Testis (tissue), 3 donors: Measurements from ENCODE around the gene TEAD1. TPM values are rescaled to one million over a fixed set of nuclear protein-coding genes. Genes with fewer than 3 reads are reported as not detected.

ENCODE experiments used
- DNase-seq: peaks from one replicate; pipeline ENCODE4 v3.0.0-alpha.2; 2019
- H3K27ac ChIP-seq, 2 donors: fragments of 200-600 bp; sonication (generic); one replicate each; pipeline ENCODE4 v1.5.1; 2019
- H3K27me3 ChIP-seq: fragments of 200-600 bp; sonication (generic); one replicate; pipeline ENCODE4 v1.5.1; 2019
- H3K36me3 ChIP-seq: fragments of 200-600 bp; sonication (generic); one replicate; pipeline ENCODE4 v1.5.1; 2017; ENCODE audit warnings: low read depth; ENCODE audit errors: missing control alignments
- H3K4me1 ChIP-seq: fragments of 200-600 bp; sonication (generic); one replicate; pipeline ENCODE4 v1.5.1; 2019
- H3K4me3 ChIP-seq, 2 donors: fragments of 200-600 bp; sonication (generic); one replicate each; pipeline ENCODE4 v1.5.1; 2017 to 2019
- H3K9me3 ChIP-seq: fragments of 200-600 bp; sonication (generic); one replicate; pipeline ENCODE4 v1.5.1; 2017
- POLR2A ChIP-seq: fragments of 450-650 bp; IDR thresholded peaks from one replicate; pipeline ENCODE4 v1.6.1; 2017; ENCODE audit warnings: antibody characterized with exemption, mild to moderate bottlenecking, moderate library complexity
- whole genome bisulfite sequencing, 2 donors: methylation state at CpG; one replicate each; pipeline ENCODE4 v1.1.5; 2018; 5-methylcytosine and 5-hydroxymethylcytosine counted together
- intact Hi-C: fragments of 100-400 bp; cut with DNase I; formaldehyde crosslinking; loops from one replicate; pipeline ENCODE4 v1.15.1; 2023; ENCODE audit warnings: low total_unique reads
- polyA plus RNA-seq: library from polyadenylated mRNA; stranded (reverse); fragments of 350-450 nt; fragmentation: Illumina TruSeq; extraction: RNeasy Lipid Tissue Mini Kit (QIAGEN cat#74804); gene quantifications from one replicate; pipeline ENCODE4 v1.2.3, GENCODE V29; 2014; ENCODE audit warnings: low read depth, low replicate concordance; ENCODE audit not compliant: insufficient read depth
- total RNA-seq, 2 donors: library from RNA; depleted of rRNA; stranded (reverse); fragments of >200 nt; gene quantifications; one replicate each; pipeline ENCODE4 v1.2.3, GENCODE V29; 2016
- TF ChIP-seq, protein P1 (sequence below), 3 experiments: fragments of 450-650 bp in 2 of 3; fragments of 200-600 bp in 1 of 3; sonication (generic) in 1 of 3; IDR thresholded peaks; one replicate each; pipeline ENCODE4 v1.5.1; 2016 to 2019; ENCODE audit warnings: antibody characterized with exemption in 3 of 3, mild to moderate bottlenecking in 2 of 3, moderate library complexity in 1 of 3

The TEAD1 gene
- total and polyA plus RNA-seq, 3 donors from 2014 or later: 24.6 to 78.1 (median 63.5) TPM

DNA sequence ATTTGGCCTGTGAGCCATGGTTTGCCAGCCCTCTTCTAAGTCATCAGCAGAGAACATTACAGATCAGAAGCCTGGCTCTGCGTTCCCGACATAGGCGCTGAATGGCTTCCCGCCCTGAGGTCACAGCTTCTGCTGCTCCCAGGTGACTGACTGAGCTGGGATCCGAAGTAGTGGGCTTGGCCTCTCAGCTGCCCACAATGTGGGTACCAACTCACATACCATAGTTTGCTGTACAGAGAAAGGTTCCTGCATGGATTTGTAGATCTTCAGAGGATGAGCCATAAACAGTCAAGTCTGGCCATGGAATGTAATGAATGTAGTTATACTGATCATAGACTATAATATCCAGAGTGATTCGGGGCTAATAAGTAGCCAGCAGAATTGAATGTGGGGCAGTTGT lies 42.6 kb downstream of the TEAD1 start:
- no peak overlapping the region for H3K27ac ChIP-seq
- H3K4me3 ChIP-seq: no peak overlapping the region
- no peaks in the 10 kb centered on the region for H3K4me1 ChIP-seq
- no peaks in the 10 kb centered on the region for H3K9me3 ChIP-seq
- intact Hi-C loops: no loop called here
- 94 to 95% methylated on average over 6 of the region's 6 CpGs for WGBS, 2 donors
- DNase-seq: no peak
- no peak for TF ChIP-seq POLR2A
- TF ChIP-seq, protein P1, sequence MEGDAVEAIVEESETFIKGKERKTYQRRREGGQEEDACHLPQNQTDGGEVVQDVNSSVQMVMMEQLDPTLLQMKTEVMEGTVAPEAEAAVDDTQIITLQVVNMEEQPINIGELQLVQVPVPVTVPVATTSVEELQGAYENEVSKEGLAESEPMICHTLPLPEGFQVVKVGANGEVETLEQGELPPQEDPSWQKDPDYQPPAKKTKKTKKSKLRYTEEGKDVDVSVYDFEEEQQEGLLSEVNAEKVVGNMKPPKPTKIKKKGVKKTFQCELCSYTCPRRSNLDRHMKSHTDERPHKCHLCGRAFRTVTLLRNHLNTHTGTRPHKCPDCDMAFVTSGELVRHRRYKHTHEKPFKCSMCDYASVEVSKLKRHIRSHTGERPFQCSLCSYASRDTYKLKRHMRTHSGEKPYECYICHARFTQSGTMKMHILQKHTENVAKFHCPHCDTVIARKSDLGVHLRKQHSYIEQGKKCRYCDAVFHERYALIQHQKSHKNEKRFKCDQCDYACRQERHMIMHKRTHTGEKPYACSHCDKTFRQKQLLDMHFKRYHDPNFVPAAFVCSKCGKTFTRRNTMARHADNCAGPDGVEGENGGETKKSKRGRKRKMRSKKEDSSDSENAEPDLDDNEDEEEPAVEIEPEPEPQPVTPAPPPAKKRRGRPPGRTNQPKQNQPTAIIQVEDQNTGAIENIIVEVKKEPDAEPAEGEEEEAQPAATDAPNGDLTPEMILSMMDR (IDR thresholded peaks at IDR 0.05): no peak
- no peaks in the 10 kb centered on the region for H3K27me3 ChIP-seq
- H3K36me3 ChIP-seq: no peaks in the 10 kb centered on the region

DNA sequence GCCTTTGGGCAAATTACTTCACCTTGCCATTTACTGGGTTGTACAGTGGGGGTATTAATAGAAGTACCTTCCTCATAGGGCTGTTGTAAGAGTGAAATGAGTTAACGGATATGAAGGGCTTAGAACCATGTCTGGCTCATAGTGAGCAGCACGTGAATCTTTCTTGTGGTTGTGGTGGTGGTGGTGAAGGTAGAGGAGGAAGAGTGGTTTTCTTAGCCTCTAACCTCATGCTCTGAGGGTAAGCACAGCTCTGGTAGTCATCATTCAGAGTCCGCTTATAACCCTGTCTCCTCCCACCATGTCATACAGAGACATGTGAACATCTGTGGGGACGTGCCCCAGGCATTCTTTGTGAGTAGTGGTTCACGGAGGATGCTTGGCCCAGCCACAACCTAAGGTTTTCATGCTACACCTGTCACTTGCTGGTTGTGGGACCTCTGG lies 43.6 kb downstream of the TEAD1 start:
- intact Hi-C loops: no loop called here
- 80 to 81% methylated on average over 5 of the region's 5 CpGs for WGBS, 2 donors
- Histone ChIP-seq H3K27me3 (no peaks in the 10 kb centered on the region), H3K4me3 (no peak overlapping the region), H3K36me3 (no peaks in the 10 kb centered on the region), H3K27ac (no peak overlapping the region), H3K9me3 (no peaks in the 10 kb centered on the region), H3K4me1 (no peaks in the 10 kb centered on the region)
- no peak for TF ChIP-seq POLR2A
- TF ChIP-seq, protein P1 (IDR thresholded peaks at IDR 0.05): no peak
- DNase-seq: no peak

DNA sequence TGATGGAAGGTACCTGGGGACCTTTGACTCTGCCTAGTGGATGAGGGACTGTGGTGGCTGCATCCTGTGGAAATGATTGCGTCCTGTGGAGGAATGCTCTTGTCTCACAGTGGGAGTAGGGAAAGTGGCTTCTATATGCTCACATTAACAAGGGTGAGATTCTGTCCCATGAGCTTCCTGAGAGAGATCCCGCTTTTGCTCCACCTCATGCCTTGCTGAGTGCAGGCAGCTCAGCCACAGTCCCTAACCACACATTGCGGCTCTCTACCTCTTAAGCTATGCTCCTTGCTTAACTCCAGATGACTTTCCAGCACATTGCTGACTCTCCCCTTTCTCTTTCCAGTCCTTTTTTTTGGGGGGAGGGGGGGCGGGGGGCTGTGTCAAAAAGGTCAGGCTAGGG lies 45.0 kb downstream of the TEAD1 start:
- no peaks in the 10 kb centered on the region for H3K9me3 ChIP-seq
- H3K27ac ChIP-seq: no peak overlapping the region
- no peak for TF ChIP-seq POLR2A
- intact Hi-C loops: no loop called here
- no peak for DNase-seq
- no peaks in the 10 kb centered on the region for H3K27me3 ChIP-seq
- peaks cover 2% of the 10 kb centered on the region for H3K4me1 ChIP-seq
- no peaks in the 10 kb centered on the region for H3K36me3 ChIP-seq
- WGBS, 2 donors: 84 to 98% methylated on average over 4 of the region's 4 CpGs
- no peak overlapping the region for H3K4me3 ChIP-seq

DNA sequence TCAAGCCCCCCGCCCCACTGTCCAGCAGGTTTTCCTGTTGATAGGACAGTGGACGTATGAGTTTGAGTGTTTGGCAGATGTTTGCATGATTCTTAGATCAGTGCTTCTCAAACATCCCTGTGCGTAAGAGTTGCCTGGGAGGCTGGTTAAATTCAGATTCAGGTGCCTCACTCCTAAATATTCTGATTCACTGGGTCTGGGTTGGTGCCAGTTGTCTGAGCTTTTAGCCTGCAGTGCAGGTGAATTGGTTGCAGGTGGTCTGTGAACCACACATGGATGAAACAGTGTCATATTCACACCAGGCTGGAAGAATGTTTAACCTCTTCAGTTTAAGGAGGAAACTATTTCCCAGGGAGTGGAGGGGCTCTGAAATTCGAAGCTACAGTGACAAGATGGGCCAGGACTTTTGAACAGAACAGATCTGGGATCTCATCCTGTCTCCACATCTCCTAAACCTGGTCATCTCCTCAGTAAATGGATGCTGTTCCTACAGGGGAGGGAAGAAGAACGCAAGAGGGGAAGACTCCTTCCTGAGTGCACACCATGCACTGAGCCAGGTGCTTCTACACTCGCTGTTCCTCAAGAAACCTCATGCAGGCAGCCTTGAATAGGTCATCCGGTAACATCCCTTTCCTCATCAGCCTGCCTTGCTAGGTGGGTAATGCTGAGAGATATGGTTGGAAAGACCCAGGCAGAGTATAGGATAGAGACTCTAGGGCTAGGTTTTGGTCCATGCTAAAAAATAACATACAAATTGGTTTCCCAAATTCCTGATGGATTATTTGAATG lies 47.8 kb downstream of the TEAD1 start:
- Histone ChIP-seq H3K4me3 (no peak overlapping the region), H3K36me3 (no peaks in the 10 kb centered on the region), H3K9me3 (no peaks in the 10 kb centered on the region), H3K27me3 (no peaks in the 10 kb centered on the region), H3K4me1 (peaks cover 9% of the 10 kb centered on the region), H3K27ac (no peak overlapping the region)
- 92 to 95% methylated on average over 7 of the region's 7 CpGs for WGBS, 2 donors
- DNase-seq: no peak
- intact Hi-C loops: no loop called here
- no peak for TF ChIP-seq POLR2A
- TF ChIP-seq, protein P1 (IDR thresholded peaks at IDR 0.05): no peak

DNA sequence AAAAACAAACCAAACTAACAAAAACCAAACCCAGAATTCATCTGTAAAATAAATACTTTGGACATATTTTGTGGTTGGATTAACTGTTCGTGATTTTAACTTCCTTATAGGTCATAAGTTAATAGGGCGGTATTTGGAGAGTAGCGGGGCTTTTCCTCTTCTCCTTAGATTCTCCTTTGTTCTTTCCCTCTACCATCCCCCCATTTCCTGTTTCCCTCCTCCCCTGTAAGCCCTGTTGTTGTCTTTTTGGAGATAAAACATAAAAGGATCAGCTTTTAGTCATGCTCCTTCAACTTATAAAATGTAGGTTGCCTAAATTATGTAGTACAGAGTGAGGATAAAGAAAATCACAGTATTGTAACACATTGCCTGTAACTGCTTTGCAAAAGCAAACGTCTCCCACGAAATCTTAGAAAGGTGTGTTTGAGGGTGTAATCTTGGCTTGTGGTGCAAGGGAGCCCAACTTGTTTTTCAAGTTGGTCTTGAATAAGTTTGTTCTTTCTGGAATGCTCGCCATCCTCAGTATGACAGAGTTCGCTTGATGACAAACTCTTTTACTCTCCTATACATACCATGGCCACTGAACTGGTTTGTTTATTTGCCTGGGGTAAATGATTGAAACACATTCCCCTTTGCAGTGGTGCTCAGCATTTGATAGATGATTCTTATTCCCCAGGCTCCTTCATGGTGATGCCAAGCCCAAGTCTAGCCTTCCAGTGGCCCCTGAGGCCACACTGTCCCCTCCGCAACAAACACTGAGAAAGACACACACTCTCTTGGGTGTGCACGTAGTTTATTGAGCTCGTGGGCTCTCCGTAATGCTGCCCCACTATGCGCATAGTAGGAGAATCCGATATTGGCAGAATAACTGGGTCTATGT lies 49.4 kb downstream of the TEAD1 start:
- no peaks in the 10 kb centered on the region for H3K9me3 ChIP-seq
- TF ChIP-seq POLR2A: no peak
- no peak overlapping the region for H3K27ac ChIP-seq
- DNase-seq: no peak
- intact Hi-C loops: no loop called here
- no peaks in the 10 kb centered on the region for H3K27me3 ChIP-seq
- no peak overlapping the region for H3K4me3 ChIP-seq
- 82 to 85% methylated on average over 11 to 13 of the region's 13 CpGs for WGBS, 2 donors
- H3K36me3 ChIP-seq: no peaks in the 10 kb centered on the region
- H3K4me1 ChIP-seq: peaks cover 21% of the 10 kb centered on the region
